ENCODE results near the gene IL4R.

DNA sequence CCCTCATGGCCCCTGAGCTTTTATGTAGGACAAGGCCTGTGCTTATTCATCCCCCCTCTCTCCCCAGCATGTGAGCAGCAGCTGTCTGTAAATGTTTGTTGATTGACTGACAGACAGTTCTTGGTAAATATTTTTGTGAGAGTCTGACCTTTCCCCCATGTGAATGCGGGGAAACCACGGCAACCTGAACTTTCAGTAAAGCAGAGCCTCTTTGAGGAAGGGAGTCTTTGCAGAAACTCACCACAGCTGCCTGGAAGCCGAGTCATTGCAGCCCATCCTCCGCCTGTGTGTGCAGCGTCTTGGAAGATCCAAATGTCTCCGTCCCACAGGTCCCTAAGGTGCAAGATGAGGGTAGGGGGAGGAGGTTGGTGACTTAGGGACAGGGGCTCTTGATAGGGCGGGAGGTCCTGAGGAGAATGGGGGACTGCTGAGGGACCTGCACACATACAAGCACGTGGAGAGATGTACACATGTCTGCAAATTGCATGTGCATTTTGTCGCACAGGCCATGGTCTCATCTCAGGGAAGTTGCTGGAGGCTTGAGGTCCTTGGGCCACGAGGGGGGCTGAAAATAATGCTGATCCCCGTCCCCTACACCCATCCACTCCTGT lies 65.2 kb downstream of the IL4R start:
- TF ChIP-seq, protein P1, sequence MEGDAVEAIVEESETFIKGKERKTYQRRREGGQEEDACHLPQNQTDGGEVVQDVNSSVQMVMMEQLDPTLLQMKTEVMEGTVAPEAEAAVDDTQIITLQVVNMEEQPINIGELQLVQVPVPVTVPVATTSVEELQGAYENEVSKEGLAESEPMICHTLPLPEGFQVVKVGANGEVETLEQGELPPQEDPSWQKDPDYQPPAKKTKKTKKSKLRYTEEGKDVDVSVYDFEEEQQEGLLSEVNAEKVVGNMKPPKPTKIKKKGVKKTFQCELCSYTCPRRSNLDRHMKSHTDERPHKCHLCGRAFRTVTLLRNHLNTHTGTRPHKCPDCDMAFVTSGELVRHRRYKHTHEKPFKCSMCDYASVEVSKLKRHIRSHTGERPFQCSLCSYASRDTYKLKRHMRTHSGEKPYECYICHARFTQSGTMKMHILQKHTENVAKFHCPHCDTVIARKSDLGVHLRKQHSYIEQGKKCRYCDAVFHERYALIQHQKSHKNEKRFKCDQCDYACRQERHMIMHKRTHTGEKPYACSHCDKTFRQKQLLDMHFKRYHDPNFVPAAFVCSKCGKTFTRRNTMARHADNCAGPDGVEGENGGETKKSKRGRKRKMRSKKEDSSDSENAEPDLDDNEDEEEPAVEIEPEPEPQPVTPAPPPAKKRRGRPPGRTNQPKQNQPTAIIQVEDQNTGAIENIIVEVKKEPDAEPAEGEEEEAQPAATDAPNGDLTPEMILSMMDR (conservative IDR thresholded peaks at IDR 0.05; ENCODE audit: low read depth, low read length) = no peak
- no peak for TF ChIP-seq EZH2phosphoT487 (IDR thresholded peaks at IDR 0.05; ENCODE audit: borderline replicate concordance, low read length)
- no peak for TF ChIP-seq EZH2 (IDR thresholded peaks at IDR 0.05; ENCODE audit: low read length, unreplicated experiment)

Data from PC-3 (cell line).